ENCODE data around the gene MRPL11. TPM values are rescaled to one million over a fixed set of nuclear protein-coding genes. Genes with fewer than 3 reads are reported as not detected.
A peak's percentile ranks its signal among the peaks of the same experiment; 100 is the strongest.
"Not testable (repeated sequence)": the region's sequence is repeated elsewhere in the genome, so short reads cannot be mapped to it uniquely, and the experiment has no call there.

The MRPL11 gene
- total RNA-seq, 2 donors from 2014 or later: 16.7 to 28.0 TPM

GRCh38 chr11:66437979-66438503 is 607 bp downstream of the MRPL11 start:
- DNase-seq (ENCODE audit: low spot score) (no peak), ATAC-seq (ENCODE audit: insufficient number of reproducible peaks, low FRiP score, low read depth) (peak; percentile 19)
- H3K4me1 ChIP-seq (ENCODE audit: control insufficient read depth in 1 of 2, low read depth in 2 of 2): peaks cover 0 to 10% of the 10 kb centered on the region in 2 donors
- no peaks in the 10 kb centered on the region for H3K9me3 ChIP-seq
- no peak for TF ChIP-seq CTCF (IDR thresholded peaks at IDR 0.05)
- H3K4me3 ChIP-seq: peak overlapping the region; percentile 97
- H3K27ac ChIP-seq: peak overlapping the region; percentile 80 to 83
- peaks cover 20% of the 10 kb centered on the region for H3K36me3 ChIP-seq
- no peaks in the 10 kb centered on the region for H3K27me3 ChIP-seq (replicated peaks; ENCODE audit: insufficient read depth)

- ATAC-seq (ENCODE audit: insufficient number of reproducible peaks, low FRiP score, low read depth): no peak
- peaks cover 20% of the 10 kb centered on the region for H3K36me3 ChIP-seq
- H3K9me3 ChIP-seq: no peaks in the 10 kb centered on the region
- H3K27ac ChIP-seq: no peak overlapping the region
- peaks cover 0 to 1% of the 10 kb centered on the region in 2 donors for H3K4me1 ChIP-seq (ENCODE audit: control insufficient read depth in 1 of 2, low read depth in 2 of 2)
- H3K4me3 ChIP-seq: no peak overlapping the region
- DNase-seq (ENCODE audit: low spot score): no peak
- H3K27me3 ChIP-seq (replicated peaks; ENCODE audit: insufficient read depth): no peaks in the 10 kb centered on the region
- no peak for TF ChIP-seq CTCF (IDR thresholded peaks at IDR 0.05)
Measured at GRCh38 chr11:66432597-66432996, 6.1 kb downstream of the MRPL11 start.

DNA sequence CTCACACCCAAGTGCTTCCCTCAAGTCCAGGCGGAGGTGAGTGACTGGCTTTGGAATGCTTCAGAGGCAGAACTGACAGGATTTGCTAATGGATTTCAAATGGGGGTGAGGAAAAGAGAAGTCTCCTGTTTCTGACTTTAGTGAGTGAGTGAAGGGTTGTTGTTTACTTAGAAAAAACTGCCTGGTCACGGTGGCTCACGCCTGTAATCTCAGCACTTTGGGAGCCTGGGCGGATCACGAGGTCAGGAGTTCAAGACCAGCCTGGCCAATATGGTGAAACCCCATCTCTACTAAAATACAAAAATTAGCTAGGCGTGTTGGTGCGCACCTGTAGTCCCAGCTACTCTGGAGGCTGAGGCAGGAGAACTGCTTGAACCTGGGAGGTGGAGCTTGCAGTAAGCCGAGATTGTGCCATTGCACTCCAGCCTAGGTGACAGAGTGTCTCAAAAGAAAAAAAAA is 6.7 kb downstream of the MRPL11 start:
- not testable (repeated sequence) for H3K27me3 ChIP-seq (replicated peaks; ENCODE audit: insufficient read depth); H3K4me1 ChIP-seq (ENCODE audit: control insufficient read depth in 1 of 2, low read depth in 2 of 2); ATAC-seq (ENCODE audit: insufficient number of reproducible peaks, low FRiP score, low read depth); H3K9me3 ChIP-seq; H3K27ac ChIP-seq; DNase-seq (ENCODE audit: low spot score); H3K4me3 ChIP-seq
- H3K36me3 ChIP-seq: peaks cover 19% of the 10 kb centered on the region

DNA sequence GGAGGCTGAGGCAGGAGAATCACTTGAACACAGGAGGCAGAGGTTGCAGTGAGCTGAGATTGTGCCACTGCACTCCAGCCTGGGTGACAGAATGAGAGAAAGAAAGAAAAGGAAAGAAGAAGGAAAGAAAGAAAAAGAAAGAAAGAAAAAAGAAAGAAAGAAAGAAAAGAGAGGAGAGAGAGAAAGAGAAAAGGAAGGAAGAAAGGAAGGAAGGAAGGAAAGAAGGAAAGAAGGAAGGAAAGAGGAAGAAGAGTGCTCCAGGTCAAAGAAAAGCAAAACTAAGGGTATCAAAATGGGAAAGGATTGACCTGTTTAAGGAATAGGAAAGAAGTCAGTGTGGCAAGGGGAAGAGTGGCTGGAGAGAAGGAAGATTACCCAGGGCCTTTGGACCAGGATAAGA is 7.4 kb downstream of the MRPL11 start:
- not testable (repeated sequence) for ATAC-seq (ENCODE audit: insufficient number of reproducible peaks, low FRiP score, low read depth); H3K27ac ChIP-seq; H3K9me3 ChIP-seq; H3K4me3 ChIP-seq; H3K4me1 ChIP-seq (ENCODE audit: control insufficient read depth in 1 of 2, low read depth in 2 of 2); H3K27me3 ChIP-seq (replicated peaks; ENCODE audit: insufficient read depth); DNase-seq (ENCODE audit: low spot score)
- H3K36me3 ChIP-seq: peaks cover 13% of the 10 kb centered on the region

DNA sequence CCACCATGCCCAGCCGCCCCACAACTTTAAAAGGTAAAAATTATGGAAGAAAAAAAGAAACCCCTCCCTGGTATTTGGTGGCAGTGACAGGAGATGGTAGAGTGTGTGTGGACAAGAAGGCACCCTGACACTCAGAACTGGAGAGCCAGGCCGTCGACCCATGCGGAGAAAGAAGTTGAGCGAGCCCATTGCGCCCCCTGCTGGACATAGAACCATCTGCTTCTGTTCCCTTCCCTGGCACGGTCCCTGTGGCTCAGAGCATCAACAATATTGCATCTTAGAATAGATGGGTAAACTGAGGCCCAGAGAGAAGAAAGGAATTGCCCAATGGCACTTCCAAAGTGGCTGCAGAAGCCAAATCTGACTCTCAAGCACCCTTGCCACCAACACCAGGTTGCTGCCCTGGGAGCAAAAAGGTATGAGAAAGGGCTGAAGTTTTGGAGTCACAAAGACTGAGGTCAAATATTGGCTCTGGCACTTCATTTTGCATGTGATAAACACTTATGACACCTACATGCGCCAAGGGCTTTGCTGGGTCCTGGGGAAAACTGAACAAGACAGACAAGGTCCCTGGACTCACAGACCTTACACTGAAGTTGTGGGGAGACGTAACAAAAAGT is 8.6 kb downstream of the MRPL11 start:
- ATAC-seq (ENCODE audit: insufficient number of reproducible peaks, low FRiP score, low read depth): peak; percentile 20

More for the DNA sequence above, 8.6 kb downstream of the MRPL11 start:
- Histone ChIP-seq H3K27ac (no peak overlapping the region), H3K27me3 (replicated peaks; ENCODE audit: insufficient read depth) (no peaks in the 10 kb centered on the region), H3K4me1 (ENCODE audit: control insufficient read depth in 1 of 2, low read depth in 2 of 2) (no peaks in the 10 kb centered on the region), H3K36me3 (peaks cover 2% of the 10 kb centered on the region), H3K4me3 (no peak overlapping the region), H3K9me3 (no peaks in the 10 kb centered on the region)
- peak; percentile 22 for DNase-seq (ENCODE audit: low spot score)
- peak; percentile 85 for TF ChIP-seq CTCF (IDR thresholded peaks at IDR 0.05)
